Upper lobe of left lung (tissue), 6 donors: ENCODE data around the gene ZNF473. TPM values are rescaled to one million over a fixed set of nuclear protein-coding genes. Genes with fewer than 3 reads are reported as not detected.
A peak's percentile ranks its signal among the peaks of the same experiment; 100 is the strongest.

Experiments
- ATAC-seq, 2 donors: fragments of 200-7000 bp; cut with Tn5 transposase; one replicate each; pipeline ENCODE4 v1.9.1; 2022; ENCODE audit warnings: mild to moderate bottlenecking in 2 of 2, moderate library complexity in 2 of 2; ENCODE audit not compliant: low FRiP score in 2 of 2
- DNase-seq, 2 donors: peaks; one replicate each; pipeline ENCODE4 v3.0.0-alpha.2; 2019 to 2020
- H3K27ac ChIP-seq, 4 donors: fragments of 200-600 bp; sonication (generic); one replicate each; pipeline ENCODE4 v1.5.1; 2016 to 2019
- H3K27me3 ChIP-seq, 4 donors: fragments of 200-600 bp; sonication (generic); one replicate each; pipeline ENCODE4 v1.5.1; 2017 to 2019
- H3K36me3 ChIP-seq, 4 donors: fragments of 200-600 bp; sonication (generic); one replicate each; pipeline ENCODE4 v1.5.1; 2016 to 2019
- H3K4me1 ChIP-seq, 4 donors: fragments of 200-600 bp; sonication (generic); one replicate each; pipeline ENCODE4 v1.5.1; 2018 to 2019
- H3K4me3 ChIP-seq, 4 donors: fragments of 200-600 bp; sonication (generic); one replicate each; pipeline ENCODE4 v1.5.1; 2017 to 2019; ENCODE audit warnings: mild to moderate bottlenecking in 2 of 4, moderate library complexity in 1 of 4
- H3K9me3 ChIP-seq, 4 donors: fragments of 200-600 bp; sonication (generic); one replicate each; pipeline ENCODE4 v1.5.1; 2018 to 2019
- CTCF ChIP-seq, 6 experiments: fragments of 450-650 bp in 4 of 6; fragments of 200-600 bp in 2 of 6; sonication (generic) in 2 of 6; IDR thresholded peaks; one replicate each; pipeline ENCODE4 v1.5.1; 2016 to 2019; ENCODE audit warnings: antibody characterized with exemption in 6 of 6
- EP300 ChIP-seq, 4 donors: sonication (generic); formaldehyde crosslinking; IDR thresholded peaks; one replicate each; pipeline ENCODE4 v1.5.1; 2017; ENCODE audit warnings: antibody characterized with exemption in 4 of 4, control low read depth in 2 of 4
- POLR2A ChIP-seq, 4 donors: fragments of 450-650 bp; IDR thresholded peaks; one replicate each; pipeline ENCODE4 v1.5.1; 2016 to 2017; ENCODE audit warnings: antibody characterized with exemption in 4 of 4, mild to moderate bottlenecking in 2 of 4
- POLR2AphosphoS5 ChIP-seq, 2 donors: sonication (generic); formaldehyde crosslinking; IDR thresholded peaks; one replicate each; pipeline ENCODE4 v1.5.1; 2017; ENCODE audit warnings: antibody characterized with exemption in 2 of 2
- WGBS, 2 donors: methylation state at CpG; one replicate each; pipeline ENCODE4 v1.1.5; 2017 to 2018; 5-methylcytosine and 5-hydroxymethylcytosine counted together
- total RNA-seq, 6 donors: library from RNA; depleted of rRNA in 4 of 6; stranded (reverse); fragments of >200 nt in 4 of 6; gene quantifications; one replicate each; pipeline versions ENCODE4 v1.1.0 to v1.2.1, GENCODE V29; 2016 to 2021
- donor health status: DM: no; HTN: no; CAD: no; lungs with moderate emphysema.
- donor health status: DM: no; HTN: yes; CAD: no; lungs with severe emphysema.

ZNF473 gene
- total RNA-seq, 6 donors from 2014 or later, result 3.8 to 12.5 (median 6.3) TPM

GRCh38 chr19:50001775-50002174, 24.0 kb upstream of the ZNF473 start:
- Histone ChIP-seq H3K27ac (no peak overlapping the region), H3K27me3 (no peaks in the 10 kb centered on the region), H3K9me3 (no peaks in the 10 kb centered on the region), H3K36me3 (peaks cover 18 to 98% (median 82%) of the 10 kb centered on the region in 4 donors), H3K4me3 (no peak overlapping the region), H3K4me1 (peaks cover 5 to 20% (median 11%) of the 10 kb centered on the region in 4 donors)
- no peak for ATAC-seq
- DNase-seq, result no peak
- WGBS, 2 donors, result 97 to 99% methylated on average over 5 to 8 of the region's 8 CpGs
- no peak for TF ChIP-seq CTCF (IDR thresholded peaks at IDR 0.05)
- TF ChIP-seq POLR2A (IDR thresholded peaks at IDR 0.05), result no peak
- no peak for TF ChIP-seq EP300 (IDR thresholded peaks at IDR 0.05)
- TF ChIP-seq POLR2AphosphoS5 (IDR thresholded peaks at IDR 0.05), result no peak

- ATAC-seq (no peak), DNase-seq (no peak)
- Histone ChIP-seq H3K27me3 (no peaks in the 10 kb centered on the region), H3K36me3 (peaks cover 18 to 99% (median 84%) of the 10 kb centered on the region in 4 donors), H3K4me3 (no peak overlapping the region), H3K9me3 (no peaks in the 10 kb centered on the region), H3K4me1 (peaks cover 5 to 20% (median 11%) of the 10 kb centered on the region in 4 donors), H3K27ac (no peak overlapping the region)
- WGBS, 2 donors, result 83 to 89% methylated on average over 6 of the region's 6 CpGs
- TF ChIP-seq POLR2AphosphoS5 (IDR thresholded peaks at IDR 0.05) (no peak), CTCF (IDR thresholded peaks at IDR 0.05) (no peak), POLR2A (IDR thresholded peaks at IDR 0.05) (no peak), EP300 (IDR thresholded peaks at IDR 0.05) (no peak)
Measured at GRCh38 chr19:50002386-50002960, 23.3 kb upstream of the ZNF473 start.

GRCh38 chr19:50003254-50003788, 22.5 kb upstream of the ZNF473 start:
- DNase-seq (no peak), ATAC-seq (no peak)
- TF ChIP-seq CTCF (IDR thresholded peaks at IDR 0.05) (no peak), POLR2AphosphoS5 (IDR thresholded peaks at IDR 0.05) (no peak), POLR2A (IDR thresholded peaks at IDR 0.05) (no peak), EP300 (IDR thresholded peaks at IDR 0.05) (no peak)
- H3K36me3 ChIP-seq, result peaks cover 24 to 99% (median 90%) of the 10 kb centered on the region in 4 donors
- no peaks in the 10 kb centered on the region for H3K27me3 ChIP-seq
- H3K4me1 ChIP-seq, result peaks cover 5 to 20% (median 11%) of the 10 kb centered on the region in 4 donors
- WGBS, 2 donors, result 91 to 93% methylated on average over 15 to 17 of the region's 17 CpGs
- H3K4me3 ChIP-seq, result no peak overlapping the region
- no peaks in the 10 kb centered on the region for H3K9me3 ChIP-seq
- no peak overlapping the region for H3K27ac ChIP-seq

GRCh38 chr19:50003810-50004419, 21.9 kb upstream of the ZNF473 start:
- 73 to 76% methylated on average over 11 of the region's 11 CpGs for WGBS, 2 donors
- no peaks in the 10 kb centered on the region for H3K27me3 ChIP-seq
- TF ChIP-seq POLR2AphosphoS5 (IDR thresholded peaks at IDR 0.05) (no peak), CTCF (IDR thresholded peaks at IDR 0.05) (no peak), EP300 (IDR thresholded peaks at IDR 0.05) (no peak)
- peak in 1 of 2 donors; percentile 87 for ATAC-seq
- peak in 1 of 2 donors; percentile 28 for DNase-seq
- no peak overlapping the region for H3K27ac ChIP-seq
- no peak overlapping the region for H3K4me3 ChIP-seq
- peaks cover 5 to 20% (median 11%) of the 10 kb centered on the region in 4 donors for H3K4me1 ChIP-seq
- peaks cover 25 to 100% (median 94%) of the 10 kb centered on the region in 4 donors for H3K36me3 ChIP-seq
- H3K9me3 ChIP-seq, result no peaks in the 10 kb centered on the region
